Small intestine (tissue), 7 donors: Measurements from ENCODE around the gene LLCFC1. TPM values are rescaled to one million over a fixed set of nuclear protein-coding genes. Genes with fewer than 3 reads are reported as not detected.

Experiments used
- DNase-seq, 2 donors: peaks; one replicate each; pipeline versions ENCODE4 v3.0.0 to v3.0.0-alpha.2; 2013
- FAIRE-seq: peaks from 2 replicates; lab custom pipeline; 2012; peaks lifted over from hg19 to GRCh38; lab: Jason Lieb, UNC
- H3K27ac ChIP-seq, 3 donors: one replicate each; pipeline ENCODE4 v1.5.1; 2013; ENCODE audit warnings: low read length in 2 of 3, mild to moderate bottlenecking in 2 of 3, control low read depth in 1 of 3, inconsistent platforms in 1 of 3, low read depth in 1 of 3, moderate library complexity in 1 of 3
- H3K27me3 ChIP-seq, 3 donors: one replicate each; pipeline ENCODE4 v1.6.1; 2013; ENCODE audit warnings: low read length in 3 of 3, inconsistent platforms in 1 of 3; ENCODE audit not compliant: control insufficient read depth in 3 of 3, insufficient read depth in 3 of 3
- H3K36me3 ChIP-seq, 3 donors: one replicate each; pipeline ENCODE4 v1.6.1; 2013; ENCODE audit warnings: low read length in 3 of 3, inconsistent platforms in 1 of 3, low read depth in 1 of 3, mild to moderate bottlenecking in 1 of 3, moderate library complexity in 1 of 3; ENCODE audit not compliant: control insufficient read depth in 3 of 3, insufficient read depth in 2 of 3
- H3K4me1 ChIP-seq, 3 donors: one replicate each; pipeline ENCODE4 v1.6.1; 2013; ENCODE audit warnings: low read length in 2 of 3, inconsistent platforms in 1 of 3, low read depth in 1 of 3, mild to moderate bottlenecking in 1 of 3, moderate library complexity in 1 of 3; ENCODE audit not compliant: control insufficient read depth in 3 of 3, insufficient read depth in 2 of 3
- H3K4me3 ChIP-seq, 3 donors: one replicate each; pipeline ENCODE4 v1.5.1; 2013; ENCODE audit warnings: low read length in 3 of 3, control low read depth in 1 of 3, inconsistent platforms in 1 of 3, low read depth in 1 of 3, mild to moderate bottlenecking in 1 of 3, moderate library complexity in 1 of 3
- H3K9me3 ChIP-seq, 2 donors: one replicate each; pipeline ENCODE4 v1.6.1; 2013; ENCODE audit warnings: low read depth in 1 of 2, low read length in 1 of 2; ENCODE audit not compliant: control insufficient read depth in 2 of 2, insufficient read depth in 1 of 2
- WGBS, 3 donors: extraction: QIAGEN DNeasy Blood & Tissue Kit; methylation state at CpG; one replicate each; pipeline ENCODE4 v1.1.7; 2013; 5-methylcytosine and 5-hydroxymethylcytosine counted together
- polyA plus RNA-seq, 4 donors: library from polyadenylated mRNA; stranded (reverse) in 3 of 4; unstranded in 1 of 4; fragments of 200-250 nt in 3 of 4; fragments of 120-200 nt in 1 of 4; gene quantifications; one replicate each; pipeline versions ENCODE4 v1.2.1 to v1.2.3, GENCODE V29; 2013
- donor health status: healthy with polysubstance abuse.
- donor health status: control.
- donor health status: control.
- donor health status: Bipolar disorder and iron deficiency.
- donor health status: healthy.

The LLCFC1 gene
- polyA plus RNA-seq, 4 donors = 0.19 TPM; not detected in 3

DNA sequence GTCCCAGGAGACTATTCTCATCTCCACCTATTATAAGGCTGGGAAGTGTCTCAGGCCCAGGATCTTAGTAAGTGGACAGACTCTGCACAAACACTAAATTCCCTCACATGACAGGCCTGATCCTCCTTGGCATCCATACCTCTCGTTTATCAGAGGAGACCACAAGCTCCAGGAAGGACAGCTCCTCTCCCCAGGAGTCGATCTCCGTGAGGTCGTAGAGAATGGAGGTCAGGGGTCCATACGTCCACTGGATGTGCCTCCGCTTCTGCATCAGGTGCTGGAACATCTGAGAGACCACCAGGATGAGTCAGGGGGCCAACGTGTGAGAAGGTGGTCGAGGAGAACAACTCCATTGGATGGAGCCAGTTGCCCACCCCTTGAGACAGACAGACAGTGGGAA, 11.3 kb upstream of the LLCFC1 start:
- no peaks in the 10 kb centered on the region for H3K9me3 ChIP-seq
- H3K27me3 ChIP-seq = no peaks in the 10 kb centered on the region
- no peak overlapping the region for H3K4me3 ChIP-seq
- DNase-seq (no peak), FAIRE-seq (no peak)
- peaks cover 0 to 8% (median 5%) of the 10 kb centered on the region in 3 donors for H3K4me1 ChIP-seq
- H3K27ac ChIP-seq = no peak overlapping the region
- H3K36me3 ChIP-seq = no peaks in the 10 kb centered on the region
- WGBS, 3 donors = 66 to 84% (median 78%) methylated on average over 8 of the region's 8 CpGs

GRCh38 chr7:142930126-142930730, 9.1 kb upstream of the LLCFC1 start:
- Histone ChIP-seq H3K4me3 (no peak overlapping the region), H3K27me3 (no peaks in the 10 kb centered on the region), H3K4me1 (no peaks in the 10 kb centered on the region), H3K36me3 (no peaks in the 10 kb centered on the region), H3K9me3 (no peaks in the 10 kb centered on the region), H3K27ac (no peak overlapping the region)
- WGBS, 3 donors = 84 to 90% (median 89%) methylated on average over 11 of the region's 11 CpGs
- FAIRE-seq (no peak), DNase-seq (no peak)

DNA sequence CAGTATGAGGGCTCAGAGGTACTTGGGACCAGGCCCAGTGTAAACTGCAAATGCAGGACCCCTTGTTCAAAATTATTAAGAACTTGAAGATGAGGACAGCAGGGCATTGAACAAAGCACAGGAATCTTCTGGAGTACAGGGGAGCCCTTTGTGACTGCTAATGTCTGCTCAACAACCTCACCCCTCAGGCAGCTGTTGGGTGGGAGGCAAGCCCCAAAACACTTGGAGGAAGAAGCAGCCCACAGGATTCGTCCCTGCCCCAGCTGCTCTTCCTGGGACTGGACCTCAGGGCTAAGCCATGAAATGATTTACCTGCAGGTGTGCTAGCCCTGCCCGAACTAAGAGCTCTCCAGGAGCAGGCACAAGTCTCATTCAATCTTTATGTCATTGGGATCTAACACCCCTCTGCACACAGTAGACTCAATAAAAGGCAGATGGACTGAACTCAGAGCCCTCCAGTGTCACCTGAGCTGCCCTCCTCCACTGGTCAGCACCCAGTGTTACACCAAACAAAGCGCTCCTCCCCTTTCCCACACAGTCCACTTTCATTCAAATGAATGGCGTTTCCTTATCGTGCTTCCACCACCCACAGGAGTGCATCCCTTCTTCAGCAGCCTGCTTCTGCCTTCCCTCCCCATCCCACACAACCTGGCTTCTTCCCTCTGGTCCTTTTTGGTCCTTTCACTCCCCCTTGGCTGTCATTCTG, 6.7 kb upstream of the LLCFC1 start:
- 61 to 68% (median 64%) methylated on average over 5 of the region's 5 CpGs for WGBS, 3 donors

DNA sequence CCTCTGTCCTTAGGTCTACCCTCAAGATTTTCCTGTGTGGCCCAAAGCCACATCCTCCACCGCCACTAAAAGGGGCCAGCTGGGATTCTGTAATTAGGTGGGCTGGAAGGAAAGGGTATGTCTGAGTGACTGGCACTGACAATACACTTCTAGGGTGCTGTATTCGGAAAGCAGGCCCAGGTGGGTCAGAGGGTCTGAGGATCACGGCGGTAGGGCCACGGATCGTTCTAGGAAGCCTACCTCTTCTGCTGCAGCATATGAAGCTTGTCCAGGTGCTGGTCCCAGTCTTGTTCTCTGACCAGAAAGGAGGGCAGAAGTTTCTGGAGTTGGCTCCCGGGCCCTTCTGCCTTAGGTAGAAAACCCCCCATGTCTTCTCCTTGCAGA, 6.2 kb upstream of the LLCFC1 start:
- no peaks in the 10 kb centered on the region for H3K27me3 ChIP-seq
- H3K9me3 ChIP-seq = no peaks in the 10 kb centered on the region
- H3K4me3 ChIP-seq = no peak overlapping the region
- FAIRE-seq (no peak), DNase-seq (no peak)
- no peaks in the 10 kb centered on the region for H3K4me1 ChIP-seq
- WGBS, 3 donors = 88 to 92% (median 90%) methylated on average over 7 of the region's 7 CpGs
- no peak overlapping the region for H3K27ac ChIP-seq
- peaks cover 0 to 8% (median 0%) of the 10 kb centered on the region in 3 donors for H3K36me3 ChIP-seq

More for the DNA sequence above, 6.7 kb upstream of the LLCFC1 start:
- Histone ChIP-seq H3K9me3 (no peaks in the 10 kb centered on the region), H3K4me1 (no peaks in the 10 kb centered on the region), H3K4me3 (no peak overlapping the region), H3K27ac (no peak overlapping the region), H3K27me3 (no peaks in the 10 kb centered on the region), H3K36me3 (peaks cover 0 to 3% (median 0%) of the 10 kb centered on the region in 3 donors)
- DNase-seq (no peak), FAIRE-seq (no peak)

DNA sequence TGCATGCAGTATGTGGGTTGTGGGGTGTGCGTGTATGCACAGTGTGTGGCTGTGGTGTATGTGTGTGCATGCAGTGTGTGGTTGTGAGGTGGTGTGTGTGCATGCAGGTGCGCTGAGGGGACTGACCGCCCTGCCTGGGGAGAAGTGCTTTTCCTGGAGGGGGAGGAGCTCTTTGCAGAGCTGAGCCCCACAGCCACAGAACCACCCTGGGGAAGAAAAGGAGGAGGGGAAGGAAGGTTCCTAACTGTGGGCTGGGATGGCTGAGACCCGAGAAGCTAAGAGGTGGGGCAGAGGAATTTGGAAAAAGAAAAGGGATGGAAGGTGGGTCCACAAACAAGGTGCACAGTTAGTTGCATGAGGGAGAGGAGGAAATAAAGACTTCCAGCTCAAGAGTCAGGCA, 5.7 kb upstream of the LLCFC1 start, which contains the start of gene TRPV5:
TSS of gene TRPV5 (minus strand) at position 123 of the 400 bp plus-strand sequence. CDS start 287 bp downstream, outside the sequence.
- WGBS, 3 donors = 73 to 82% (median 73%) methylated on average over 4 of the region's 4 CpGs
- Histone ChIP-seq H3K27ac (no peak within 1 kb of the TSS), H3K4me1 (no peaks in the 10 kb centered on the region), H3K4me3 (no peak within 1 kb of the TSS), H3K9me3 (no peaks in the 10 kb centered on the region), H3K27me3 (no peaks in the 10 kb centered on the region), H3K36me3 (peaks cover 0 to 13% (median 0%) of the 10 kb centered on the region in 3 donors)
- FAIRE-seq (no peak), DNase-seq (no peak)

GRCh38 chr7:142934056-142934455, 5.2 kb upstream of the LLCFC1 start:
- no peaks in the 10 kb centered on the region for H3K4me1 ChIP-seq
- FAIRE-seq (no peak), DNase-seq (no peak)
- no peak overlapping the region for H3K27ac ChIP-seq
- H3K27me3 ChIP-seq = no peaks in the 10 kb centered on the region
- H3K9me3 ChIP-seq = no peaks in the 10 kb centered on the region
- no peak overlapping the region for H3K4me3 ChIP-seq
- H3K36me3 ChIP-seq = peaks cover 0 to 13% (median 0%) of the 10 kb centered on the region in 3 donors
- WGBS, 3 donors = 79 to 87% (median 83%) methylated on average over 12 of the region's 12 CpGs

- Histone ChIP-seq H3K36me3 (peaks cover 0 to 28% (median 0%) of the 10 kb centered on the region in 3 donors), H3K4me1 (no peaks in the 10 kb centered on the region), H3K27me3 (no peaks in the 10 kb centered on the region), H3K9me3 (no peaks in the 10 kb centered on the region), H3K4me3 (no peak overlapping the region), H3K27ac (no peak overlapping the region)
- FAIRE-seq = no peak
- DNase-seq = no peak
- 78 to 92% (median 87%) methylated on average over 10 to 12 of the region's 12 CpGs for WGBS, 3 donors
Observed at GRCh38 chr7:142935941-142936565, 3.2 kb upstream of the LLCFC1 start.

DNA sequence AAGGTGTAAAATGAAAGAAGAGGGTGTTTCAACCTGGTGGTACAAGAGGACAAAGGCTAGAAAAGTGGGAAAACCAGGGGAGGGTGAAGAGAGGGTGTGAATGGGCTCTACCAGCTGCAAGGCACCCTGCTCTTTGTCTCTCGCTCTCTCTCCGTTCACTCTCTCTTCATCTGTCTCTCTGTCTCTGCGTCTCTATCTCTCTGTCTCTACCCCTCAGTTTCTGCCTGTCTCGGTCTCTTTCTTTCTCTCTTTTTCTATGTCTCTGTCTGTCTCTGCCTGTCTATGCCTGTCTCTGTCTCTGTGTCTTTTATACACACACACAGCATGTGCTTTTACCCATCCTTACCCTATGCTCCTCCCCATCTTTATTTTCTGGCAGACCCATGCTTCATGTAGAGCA, 673 bp upstream of the LLCFC1 start:
- FAIRE-seq (no peak), DNase-seq (no peak)
- Histone ChIP-seq H3K27ac (no peak overlapping the region), H3K27me3 (no peaks in the 10 kb centered on the region), H3K36me3 (peaks cover 0 to 50% (median 0%) of the 10 kb centered on the region in 3 donors), H3K4me3 (no peak overlapping the region), H3K4me1 (no peaks in the 10 kb centered on the region), H3K9me3 (no peaks in the 10 kb centered on the region)
- WGBS, 3 donors = 97 to 98% (median 98%) methylated on average over 4 of the region's 4 CpGs
